GM23338 (cell line): ENCODE data around the gene FAM25A. TPM values are rescaled to one million over a fixed set of nuclear protein-coding genes. Genes with fewer than 3 reads are reported as not detected.

Source experiments
- ATAC-seq: fragments of 200-7000 bp; cut with Tn5 transposase; 3 replicates; pipeline ENCODE4 v1.9.1; 2020
- DNase-seq: peaks from one replicate; pipeline ENCODE4 v3.0.0-alpha.2; 2015; ENCODE audit warnings: low spot score
- H2AFZ ChIP-seq: fragments of 200-600 bp; sonication (generic); 2 replicates; pipeline ENCODE4 v1.8.0; 2016; ENCODE audit warnings: antibody characterized with exemption, mild to moderate bottlenecking, moderate library complexity
- H3F3A ChIP-seq: fragments of 200-600 bp; sonication (generic); replicated peaks from 2 replicates; pipeline ENCODE4 v1.8.0; 2017; ENCODE audit warnings: antibody characterized with exemption, mixed run types, low read depth
- H3K27ac ChIP-seq: fragments of 200-600 bp; sonication (generic); 2 replicates; pipeline ENCODE4 v1.6.1; 2016; ENCODE audit warnings: low read depth
- H3K27me3 ChIP-seq: fragments of 200-600 bp; sonication (generic); 2 replicates; pipeline ENCODE4 v1.8.0; 2016; ENCODE audit warnings: mild to moderate bottlenecking, mixed run types, moderate library complexity; ENCODE audit not compliant: insufficient read depth
- H3K36me3 ChIP-seq: fragments of 200-600 bp; sonication (generic); 2 replicates; pipeline ENCODE4 v1.8.0; 2016; ENCODE audit warnings: mild to moderate bottlenecking; ENCODE audit not compliant: insufficient read depth
- H3K4me1 ChIP-seq: fragments of 200-600 bp; sonication (generic); 2 replicates; pipeline ENCODE4 v1.8.0; 2016; ENCODE audit warnings: mild to moderate bottlenecking, moderate library complexity; ENCODE audit not compliant: insufficient read depth
- H3K4me2 ChIP-seq: fragments of 200-600 bp; sonication (generic); 2 replicates; pipeline ENCODE4 v1.7.1; 2017; ENCODE audit warnings: mixed run types
- H3K4me3 ChIP-seq: fragments of 200-600 bp; sonication (generic); 2 replicates; pipeline ENCODE4 v1.6.1; 2016; ENCODE audit warnings: mixed run types
- H3K79me2 ChIP-seq: fragments of 200-600 bp; sonication (generic); replicated peaks from 2 replicates; pipeline ENCODE4 v1.8.0; 2017; ENCODE audit warnings: mild to moderate bottlenecking; ENCODE audit not compliant: insufficient read depth
- H3K9me2 ChIP-seq: fragments of 200-600 bp; sonication (generic); 2 replicates; pipeline ENCODE4 v1.8.0; 2017; ENCODE audit not compliant: insufficient read depth
- H4K20me1 ChIP-seq: fragments of 200-600 bp; sonication (generic); replicated peaks from 2 replicates; pipeline ENCODE4 v1.8.0; 2017; ENCODE audit warnings: mild to moderate bottlenecking; ENCODE audit not compliant: insufficient read depth
- H3K27ac Mint-ChIP-seq: 2 replicates; pipeline ENCODE4 v1.8.0; 2020; ENCODE audit warnings: inconsistent platforms, mild to moderate bottlenecking, moderate library complexity, mixed read lengths
- H3K27me3 Mint-ChIP-seq: 3 replicates; pipeline ENCODE4 v1.8.0; 2022; ENCODE audit warnings: low read depth, mild to moderate bottlenecking, moderate library complexity, mixed read lengths, inconsistent platforms; ENCODE audit not compliant: insufficient read depth, poor library complexity
- H3K36me3 Mint-ChIP-seq: 3 replicates; pipeline ENCODE4 v1.8.0; 2021; ENCODE audit warnings: low read depth, mild to moderate bottlenecking, inconsistent platforms, moderate library complexity, mixed read lengths
- H3K4me1 Mint-ChIP-seq: 3 replicates; pipeline ENCODE4 v1.8.0; 2020; ENCODE audit warnings: mild to moderate bottlenecking, inconsistent platforms, mixed read lengths
- H3K4me3 Mint-ChIP-seq: 3 replicates; pipeline ENCODE4 v1.8.0; 2021; ENCODE audit warnings: moderate library complexity, mild to moderate bottlenecking, inconsistent platforms, mixed read lengths
- H3K9me3 Mint-ChIP-seq: 3 replicates; pipeline ENCODE4 v1.8.0; 2020; ENCODE audit warnings: moderate library complexity, mild to moderate bottlenecking, inconsistent platforms, mixed read lengths
- CREB1 ChIP-seq: fragments of 250-450 bp; sonication (Bioruptor Pico); IDR thresholded peaks from 2 replicates; pipeline ENCODE4 v1.5.0; 2020; ENCODE audit warnings: low read depth, mild to moderate bottlenecking, moderate library complexity
- EZH2 ChIP-seq: fragments of 200-600 bp; sonication (generic); IDR thresholded peaks from one replicate; pipeline ENCODE4 v1.8.0; 2017; ENCODE audit warnings: antibody characterized with exemption, mild to moderate bottlenecking, low read depth; ENCODE audit not compliant: unreplicated experiment
- JUNB ChIP-seq: IDR thresholded peaks from one replicate; pipeline ENCODE4 v1.6.1; 2016; ENCODE audit warnings: antibody characterized with exemption; ENCODE audit not compliant: unreplicated experiment
- STAT1 ChIP-seq: IDR thresholded peaks from one replicate; pipeline ENCODE4 v1.6.1; 2016; ENCODE audit warnings: antibody characterized with exemption; ENCODE audit not compliant: unreplicated experiment
- ZNF114 ChIP-seq: fragments of 250-450 bp; sonication (Bioruptor Pico); IDR thresholded peaks from 2 replicates; pipeline ENCODE4 v1.5.0; 2020; ENCODE audit warnings: mild to moderate bottlenecking, moderate library complexity
- ZNF331 ChIP-seq: fragments of 250-450 bp; sonication (Bioruptor Pico); IDR thresholded peaks from 2 replicates; pipeline ENCODE4 v1.5.0; 2020; ENCODE audit warnings: low read depth, mild to moderate bottlenecking, moderate library complexity
- polyA plus RNA-seq: library from polyadenylated mRNA; unstranded; fragments of >200 nt; fragmentation: Nextera tagmentation; extraction: Ambion mirVana; gene quantifications from 2 replicates; pipeline ENCODE4 v1.2.1, GENCODE V29; 2016
- total RNA-seq: library from RNA; depleted of rRNA; stranded (reverse); fragments of >200 nt; shearing (Covaris generic); gene quantifications from 2 replicates; pipeline ENCODE4 v1.2.3, GENCODE V29; 2014
- TF ChIP-seq, protein P1 (sequence below): IDR thresholded peaks from one replicate; pipeline ENCODE4 v1.6.1; 2018; ENCODE audit warnings: antibody characterized with exemption; ENCODE audit not compliant: unreplicated experiment
- TF ChIP-seq, protein P2 (sequence below): fragments of 250-450 bp; sonication (Bioruptor Pico); IDR thresholded peaks from 2 replicates; pipeline ENCODE4 v1.5.0; 2020; ENCODE audit warnings: mild to moderate bottlenecking, moderate library complexity
- TF ChIP-seq, protein P3 (sequence below), 2 experiments: fragments of 200-600 bp in 1 of 2; sonication (generic) in 1 of 2; conservative IDR thresholded peaks; 2 replicates each; pipeline versions ENCODE4 v1.5.1 to v1.6.1; 2016 to 2017; ENCODE audit warnings: antibody characterized with exemption in 2 of 2, low read depth in 2 of 2, mild to moderate bottlenecking in 2 of 2, moderate library complexity in 1 of 2

FAM25A gene
- total and polyA plus RNA-seq, 2 experiments from 2014 or later, result not detected

DNA sequence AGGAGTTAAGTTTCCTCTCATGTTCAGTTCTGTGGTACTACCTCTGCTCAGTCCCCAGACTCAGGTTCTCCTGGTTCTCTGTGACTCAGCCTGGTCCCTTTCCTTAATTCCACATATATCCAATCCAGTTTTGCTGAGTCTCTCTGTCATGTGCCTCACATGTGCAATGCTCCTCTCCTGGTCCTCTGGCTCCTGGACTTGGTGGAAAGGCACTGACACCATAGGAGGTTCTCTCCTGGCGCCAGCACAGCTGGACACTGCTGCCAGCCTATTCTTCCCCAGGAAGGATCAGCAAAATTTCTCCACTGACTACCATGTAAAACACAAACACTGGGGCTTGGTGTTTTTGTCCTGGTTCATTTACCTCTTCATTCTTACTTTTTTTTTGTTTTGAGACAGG lies 46.8 kb downstream of the FAM25A start:
- TF ChIP-seq, protein P1, sequence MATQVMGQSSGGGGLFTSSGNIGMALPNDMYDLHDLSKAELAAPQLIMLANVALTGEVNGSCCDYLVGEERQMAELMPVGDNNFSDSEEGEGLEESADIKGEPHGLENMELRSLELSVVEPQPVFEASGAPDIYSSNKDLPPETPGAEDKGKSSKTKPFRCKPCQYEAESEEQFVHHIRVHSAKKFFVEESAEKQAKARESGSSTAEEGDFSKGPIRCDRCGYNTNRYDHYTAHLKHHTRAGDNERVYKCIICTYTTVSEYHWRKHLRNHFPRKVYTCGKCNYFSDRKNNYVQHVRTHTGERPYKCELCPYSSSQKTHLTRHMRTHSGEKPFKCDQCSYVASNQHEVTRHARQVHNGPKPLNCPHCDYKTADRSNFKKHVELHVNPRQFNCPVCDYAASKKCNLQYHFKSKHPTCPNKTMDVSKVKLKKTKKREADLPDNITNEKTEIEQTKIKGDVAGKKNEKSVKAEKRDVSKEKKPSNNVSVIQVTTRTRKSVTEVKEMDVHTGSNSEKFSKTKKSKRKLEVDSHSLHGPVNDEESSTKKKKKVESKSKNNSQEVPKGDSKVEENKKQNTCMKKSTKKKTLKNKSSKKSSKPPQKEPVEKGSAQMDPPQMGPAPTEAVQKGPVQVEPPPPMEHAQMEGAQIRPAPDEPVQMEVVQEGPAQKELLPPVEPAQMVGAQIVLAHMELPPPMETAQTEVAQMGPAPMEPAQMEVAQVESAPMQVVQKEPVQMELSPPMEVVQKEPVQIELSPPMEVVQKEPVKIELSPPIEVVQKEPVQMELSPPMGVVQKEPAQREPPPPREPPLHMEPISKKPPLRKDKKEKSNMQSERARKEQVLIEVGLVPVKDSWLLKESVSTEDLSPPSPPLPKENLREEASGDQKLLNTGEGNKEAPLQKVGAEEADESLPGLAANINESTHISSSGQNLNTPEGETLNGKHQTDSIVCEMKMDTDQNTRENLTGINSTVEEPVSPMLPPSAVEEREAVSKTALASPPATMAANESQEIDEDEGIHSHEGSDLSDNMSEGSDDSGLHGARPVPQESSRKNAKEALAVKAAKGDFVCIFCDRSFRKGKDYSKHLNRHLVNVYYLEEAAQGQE, result no peak
- TF ChIP-seq CREB1 (CRISPR knock-in tag), result no peak
- TF ChIP-seq STAT1, result no peak
- TF ChIP-seq ZNF331, result no peak
- TF ChIP-seq JUNB, result no peak
- TF ChIP-seq EZH2, result no peak
- TF ChIP-seq, protein P2, sequence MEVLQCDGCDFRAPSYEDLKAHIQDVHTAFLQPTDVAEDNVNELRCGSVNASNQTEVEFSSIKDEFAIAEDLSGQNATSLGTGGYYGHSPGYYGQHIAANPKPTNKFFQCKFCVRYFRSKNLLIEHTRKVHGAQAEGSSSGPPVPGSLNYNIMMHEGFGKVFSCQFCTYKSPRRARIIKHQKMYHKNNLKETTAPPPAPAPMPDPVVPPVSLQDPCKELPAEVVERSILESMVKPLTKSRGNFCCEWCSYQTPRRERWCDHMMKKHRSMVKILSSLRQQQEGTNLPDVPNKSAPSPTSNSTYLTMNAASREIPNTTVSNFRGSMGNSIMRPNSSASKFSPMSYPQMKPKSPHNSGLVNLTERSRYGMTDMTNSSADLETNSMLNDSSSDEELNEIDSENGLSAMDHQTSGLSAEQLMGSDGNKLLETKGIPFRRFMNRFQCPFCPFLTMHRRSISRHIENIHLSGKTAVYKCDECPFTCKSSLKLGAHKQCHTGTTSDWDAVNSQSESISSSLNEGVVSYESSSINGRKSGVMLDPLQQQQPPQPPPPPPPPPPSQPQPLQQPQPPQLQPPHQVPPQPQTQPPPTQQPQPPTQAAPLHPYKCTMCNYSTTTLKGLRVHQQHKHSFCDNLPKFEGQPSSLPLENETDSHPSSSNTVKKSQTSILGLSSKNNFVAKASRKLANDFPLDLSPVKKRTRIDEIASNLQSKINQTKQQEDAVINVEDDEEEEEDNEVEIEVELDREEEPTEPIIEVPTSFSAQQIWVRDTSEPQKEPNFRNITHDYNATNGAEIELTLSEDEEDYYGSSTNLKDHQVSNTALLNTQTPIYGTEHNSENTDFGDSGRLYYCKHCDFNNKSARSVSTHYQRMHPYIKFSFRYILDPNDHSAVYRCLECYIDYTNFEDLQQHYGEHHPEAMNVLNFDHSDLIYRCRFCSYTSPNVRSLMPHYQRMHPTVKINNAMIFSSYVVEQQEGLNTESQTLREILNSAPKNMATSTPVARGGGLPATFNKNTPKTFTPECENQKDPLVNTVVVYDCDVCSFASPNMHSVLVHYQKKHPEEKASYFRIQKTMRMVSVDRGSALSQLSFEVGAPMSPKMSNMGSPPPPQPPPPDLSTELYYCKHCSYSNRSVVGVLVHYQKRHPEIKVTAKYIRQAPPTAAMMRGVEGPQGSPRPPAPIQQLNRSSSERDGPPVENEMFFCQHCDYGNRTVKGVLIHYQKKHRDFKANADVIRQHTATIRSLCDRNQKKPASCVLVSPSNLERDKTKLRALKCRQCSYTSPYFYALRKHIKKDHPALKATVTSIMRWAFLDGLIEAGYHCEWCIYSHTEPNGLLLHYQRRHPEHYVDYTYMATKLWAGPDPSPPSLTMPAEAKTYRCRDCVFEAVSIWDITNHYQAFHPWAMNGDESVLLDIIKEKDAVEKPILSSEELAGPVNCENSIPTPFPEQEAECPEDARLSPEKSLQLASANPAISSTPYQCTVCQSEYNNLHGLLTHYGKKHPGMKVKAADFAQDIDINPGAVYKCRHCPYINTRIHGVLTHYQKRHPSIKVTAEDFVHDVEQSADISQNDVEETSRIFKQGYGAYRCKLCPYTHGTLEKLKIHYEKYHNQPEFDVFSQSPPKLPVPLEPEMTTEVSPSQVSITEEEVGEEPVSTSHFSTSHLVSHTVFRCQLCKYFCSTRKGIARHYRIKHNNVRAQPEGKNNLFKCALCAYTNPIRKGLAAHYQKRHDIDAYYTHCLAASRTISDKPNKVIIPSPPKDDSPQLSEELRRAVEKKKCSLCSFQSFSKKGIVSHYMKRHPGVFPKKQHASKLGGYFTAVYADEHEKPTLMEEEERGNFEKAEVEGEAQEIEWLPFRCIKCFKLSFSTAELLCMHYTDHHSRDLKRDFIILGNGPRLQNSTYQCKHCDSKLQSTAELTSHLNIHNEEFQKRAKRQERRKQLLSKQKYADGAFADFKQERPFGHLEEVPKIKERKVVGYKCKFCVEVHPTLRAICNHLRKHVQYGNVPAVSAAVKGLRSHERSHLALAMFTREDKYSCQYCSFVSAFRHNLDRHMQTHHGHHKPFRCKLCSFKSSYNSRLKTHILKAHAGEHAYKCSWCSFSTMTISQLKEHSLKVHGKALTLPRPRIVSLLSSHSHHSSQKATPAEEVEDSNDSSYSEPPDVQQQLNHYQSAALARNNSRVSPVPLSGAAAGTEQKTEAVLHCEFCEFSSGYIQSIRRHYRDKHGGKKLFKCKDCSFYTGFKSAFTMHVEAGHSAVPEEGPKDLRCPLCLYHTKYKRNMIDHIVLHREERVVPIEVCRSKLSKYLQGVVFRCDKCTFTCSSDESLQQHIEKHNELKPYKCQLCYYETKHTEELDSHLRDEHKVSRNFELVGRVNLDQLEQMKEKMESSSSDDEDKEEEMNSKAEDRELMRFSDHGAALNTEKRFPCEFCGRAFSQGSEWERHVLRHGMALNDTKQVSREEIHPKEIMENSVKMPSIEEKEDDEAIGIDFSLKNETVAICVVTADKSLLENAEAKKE (CRISPR knock-in tag), result no peak
- TF ChIP-seq ZNF114 (CRISPR knock-in tag), result no peak
- TF ChIP-seq, protein P3, sequence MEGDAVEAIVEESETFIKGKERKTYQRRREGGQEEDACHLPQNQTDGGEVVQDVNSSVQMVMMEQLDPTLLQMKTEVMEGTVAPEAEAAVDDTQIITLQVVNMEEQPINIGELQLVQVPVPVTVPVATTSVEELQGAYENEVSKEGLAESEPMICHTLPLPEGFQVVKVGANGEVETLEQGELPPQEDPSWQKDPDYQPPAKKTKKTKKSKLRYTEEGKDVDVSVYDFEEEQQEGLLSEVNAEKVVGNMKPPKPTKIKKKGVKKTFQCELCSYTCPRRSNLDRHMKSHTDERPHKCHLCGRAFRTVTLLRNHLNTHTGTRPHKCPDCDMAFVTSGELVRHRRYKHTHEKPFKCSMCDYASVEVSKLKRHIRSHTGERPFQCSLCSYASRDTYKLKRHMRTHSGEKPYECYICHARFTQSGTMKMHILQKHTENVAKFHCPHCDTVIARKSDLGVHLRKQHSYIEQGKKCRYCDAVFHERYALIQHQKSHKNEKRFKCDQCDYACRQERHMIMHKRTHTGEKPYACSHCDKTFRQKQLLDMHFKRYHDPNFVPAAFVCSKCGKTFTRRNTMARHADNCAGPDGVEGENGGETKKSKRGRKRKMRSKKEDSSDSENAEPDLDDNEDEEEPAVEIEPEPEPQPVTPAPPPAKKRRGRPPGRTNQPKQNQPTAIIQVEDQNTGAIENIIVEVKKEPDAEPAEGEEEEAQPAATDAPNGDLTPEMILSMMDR (conservative IDR thresholded peaks at IDR 0.05; ENCODE audit: low read depth in 2 of 2), result no peak
- H3K27me3 ChIP-seq, result no peaks in the 10 kb centered on the region
- no peak overlapping the region for H3K4me3 ChIP-seq
- H3K4me2 ChIP-seq, result no peak overlapping the region
- DNase-seq (no peak), ATAC-seq (no peak)
- Mint-ChIP-seq H3K9me3 (no peaks in the 10 kb centered on the region), H3K4me1 (no peaks in the 10 kb centered on the region), H3K36me3 (peaks cover 57% of the 10 kb centered on the region), H3K27me3 (no peaks in the 10 kb centered on the region), H3K4me3 (no peak overlapping the region), H3K27ac (no peak overlapping the region)
- H2AFZ ChIP-seq, result no peak overlapping the region
- H4K20me1 ChIP-seq, result peaks cover 5% of the 10 kb centered on the region; the same call in 1 of the 2 replicates
- no peaks in the 10 kb centered on the region for H3K9me2 ChIP-seq
- H3K27ac ChIP-seq, result no peak overlapping the region
- no peaks in the 10 kb centered on the region for H3F3A ChIP-seq
- no peaks in the 10 kb centered on the region for H3K4me1 ChIP-seq
- H3K36me3 ChIP-seq, result peaks cover 34% of the 10 kb centered on the region
- H3K79me2 ChIP-seq, result no peaks in the 10 kb centered on the region
